Hindlimb muscle (tissue), 1 donor: ENCODE results near the gene CARD16. TPM values are rescaled to one million over a fixed set of nuclear protein-coding genes. Genes with fewer than 3 reads are reported as not detected.

Source experiments
- DNase-seq: peaks from one replicate; pipeline ENCODE4 v3.0.0-alpha.2; 2013
- polyA plus RNA-seq: library from polyadenylated mRNA; unstranded; fragments of 120-200 nt; gene quantifications from one replicate; pipeline ENCODE4 v1.2.1, GENCODE V29; 2013; ENCODE audit not compliant: insufficient read length

Gene CARD16
- polyA plus RNA-seq, 1 donor = 19.1 TPM

GRCh38 chr11:104992781-104993180, 52.4 kb downstream of the CARD16 start:
- no peak for DNase-seq

- DNase-seq = no peak
Observed at GRCh38 chr11:104991994-104992393, 53.1 kb downstream of the CARD16 start.

Other genes with a start within 250 kb of the CARD16 start
- gene CASP12, start 146.9 kb downstream of the CARD16 start, polyA plus RNA-seq = 0.31 TPM
- gene CASP4, start 76.8 kb downstream of the CARD16 start, polyA plus RNA-seq = 29.7 TPM
- gene CASP5, start 22.2 kb downstream of the CARD16 start, polyA plus RNA-seq = not detected
- gene CASP1, start 10.2 kb downstream of the CARD16 start, polyA plus RNA-seq = 9.4 TPM
- gene CARD18, start 94.4 kb upstream of the CARD16 start, polyA plus RNA-seq = not detected